ENCODE results near the gene GDPD3. TPM values are rescaled to one million over a fixed set of nuclear protein-coding genes. Genes with fewer than 3 reads are reported as not detected.

GDPD3 gene
- polyA plus RNA-seq, 3 donors = 9.6 TPM; not detected in 2

DNA sequence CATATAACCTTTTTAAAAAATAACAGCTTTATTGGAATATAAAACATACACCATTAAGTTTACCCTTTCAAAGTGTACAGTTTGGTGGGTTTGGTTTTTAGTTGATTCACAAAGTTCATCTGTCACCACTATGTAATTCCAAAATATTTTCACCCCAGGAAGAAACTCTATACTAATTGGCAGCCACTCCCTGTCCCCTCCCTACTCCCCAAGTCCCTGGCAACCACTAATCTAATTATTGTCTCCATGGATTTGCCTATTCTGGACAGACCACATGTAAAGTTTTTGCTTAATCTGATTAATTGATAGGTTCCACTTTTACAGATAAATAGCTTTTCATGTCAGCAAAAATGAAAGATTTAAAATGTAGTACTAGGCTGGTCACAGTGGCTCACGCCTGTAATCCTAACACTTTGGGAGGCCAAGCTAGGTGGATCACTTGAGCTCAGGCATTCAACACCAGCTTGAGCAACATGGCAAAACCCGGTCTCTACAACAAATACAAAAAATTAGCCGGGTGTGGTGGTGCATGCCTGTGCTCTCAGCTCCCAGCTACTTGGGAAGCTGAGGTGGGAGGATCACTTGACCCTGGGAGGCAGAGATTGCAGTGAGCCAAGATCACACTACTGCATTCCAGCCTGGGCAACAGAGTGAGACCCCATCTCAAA lies 34.6 kb upstream of the GDPD3 start:
- no peaks in the 10 kb centered on the region for H3K36me3 ChIP-seq (replicated peaks in 1 of 2; ENCODE audit: control insufficient read depth in 1 of 2, insufficient read depth in 2 of 2, low read length in 2 of 2)
- H3K36me3 Mint-ChIP-seq = no peaks in the 10 kb centered on the region
- WGBS (ENCODE audit: insufficient coverage) = no CpG with 5 or more reads among the region's 3 CpGs
- H3K4me1 ChIP-seq (ENCODE audit: control insufficient read depth in 1 of 2, insufficient read depth in 2 of 2, low read length in 2 of 2) = peaks cover 43 to 44% of the 10 kb centered on the region in 2 donors
- H3K27me3 ChIP-seq (ENCODE audit: control insufficient read depth in 2 of 2, insufficient read depth in 2 of 2, low read length in 2 of 2) = no peaks in the 10 kb centered on the region
- H3K4me1 Mint-ChIP-seq = peaks cover 62% of the 10 kb centered on the region
- H3K9me3 Mint-ChIP-seq = peaks cover 0 to 12% (median 5%) of the 10 kb centered on the region in 7 donors
- no peak overlapping the region for H3K4me2 ChIP-seq (replicated peaks; ENCODE audit: extremely low read depth, low read length, poor library complexity, severe bottlenecking)
- peak overlapping the region; percentile 34 to 60 for H3K27ac ChIP-seq (ENCODE audit: low read depth in 1 of 2, low read length in 2 of 2)
- H3K9me3 ChIP-seq (replicated peaks in 1 of 2; ENCODE audit: control insufficient read depth in 1 of 2, insufficient read depth in 1 of 2, low read length in 2 of 2) = peaks cover 0 to 5% of the 10 kb centered on the region in 2 donors
- intact Hi-C loops (cut with micrococcal nuclease) = no loop called here
- H3K9ac ChIP-seq (ENCODE audit: insufficient read depth, low read length, poor library complexity, severe bottlenecking) = no peak overlapping the region
- H3K4me3 Mint-ChIP-seq = no peak overlapping the region
- no peak for TF ChIP-seq CTCF (IDR thresholded peaks at IDR 0.05)
- no peaks in the 10 kb centered on the region for H4K20me1 ChIP-seq (ENCODE audit: insufficient read depth, low read length)
- no peaks in the 10 kb centered on the region for H3K79me2 ChIP-seq (ENCODE audit: insufficient read depth, low read length)
- no peak for DNase-seq
- no peak overlapping the region for H3K4me3 ChIP-seq (replicated peaks in 1 of 3; ENCODE audit: low read depth in 2 of 3, low read length in 3 of 3)
- H3K27ac Mint-ChIP-seq = peak overlapping the region in 4 of 7 donors; percentile 45 to 77 (median 71)
- H2AFZ ChIP-seq (ENCODE audit: insufficient read depth, low read depth, low read length, poor library complexity, severe bottlenecking) = no peak overlapping the region
- H3K27me3 Mint-ChIP-seq (ENCODE audit: low read depth in 3 of 3) = peaks cover 0 to 2% (median 0%) of the 10 kb centered on the region in 3 donors

DNA sequence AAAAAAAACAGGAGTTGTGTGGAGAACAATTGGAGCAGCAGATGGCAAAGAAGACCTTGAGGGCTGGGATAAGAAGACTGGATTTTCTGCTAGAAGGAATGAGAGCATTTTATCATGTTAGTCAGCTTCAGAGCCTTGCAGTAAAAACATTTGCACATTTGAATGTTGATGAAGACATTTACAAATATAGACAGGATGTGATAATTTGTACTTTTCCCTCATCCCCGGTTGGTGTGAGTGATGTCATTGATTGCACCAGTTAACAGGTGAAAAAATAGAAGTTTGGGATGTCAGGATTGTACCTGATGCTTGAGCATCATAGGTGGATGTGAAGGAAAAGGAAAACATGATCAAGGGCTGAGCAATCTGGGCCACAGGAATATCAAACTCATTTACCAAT lies 32.3 kb upstream of the GDPD3 start:
- H3K27ac ChIP-seq (ENCODE audit: low read depth in 1 of 2, low read length in 2 of 2) = no peak overlapping the region
- H3K27me3 ChIP-seq (ENCODE audit: control insufficient read depth in 2 of 2, insufficient read depth in 2 of 2, low read length in 2 of 2) = no peaks in the 10 kb centered on the region
- H3K4me2 ChIP-seq (replicated peaks; ENCODE audit: extremely low read depth, low read length, poor library complexity, severe bottlenecking) = no peak overlapping the region
- H3K4me1 ChIP-seq (ENCODE audit: control insufficient read depth in 1 of 2, insufficient read depth in 2 of 2, low read length in 2 of 2) = peaks cover 42 to 43% of the 10 kb centered on the region in 2 donors
- peaks cover 0 to 2% (median 0%) of the 10 kb centered on the region in 3 donors for H3K27me3 Mint-ChIP-seq (ENCODE audit: low read depth in 3 of 3)
- H3K4me3 Mint-ChIP-seq = no peak overlapping the region
- H3K36me3 Mint-ChIP-seq = no peaks in the 10 kb centered on the region
- peaks cover 0 to 12% (median 5%) of the 10 kb centered on the region in 7 donors for H3K9me3 Mint-ChIP-seq
- no peak overlapping the region for H3K4me3 ChIP-seq (replicated peaks in 1 of 3; ENCODE audit: low read depth in 2 of 3, low read length in 3 of 3)
- H3K9ac ChIP-seq (ENCODE audit: insufficient read depth, low read length, poor library complexity, severe bottlenecking) = no peak overlapping the region
- no peak for DNase-seq
- no peak overlapping the region for H2AFZ ChIP-seq (ENCODE audit: insufficient read depth, low read depth, low read length, poor library complexity, severe bottlenecking)
- no peaks in the 10 kb centered on the region for H4K20me1 ChIP-seq (ENCODE audit: insufficient read depth, low read length)
- intact Hi-C loops (cut with micrococcal nuclease) = no loop called here
- no peaks in the 10 kb centered on the region for H3K79me2 ChIP-seq (ENCODE audit: insufficient read depth, low read length)
- H3K4me1 Mint-ChIP-seq = peaks cover 54% of the 10 kb centered on the region
- H3K27ac Mint-ChIP-seq = peak overlapping the region in 2 of 7 donors; percentile 30 to 46
- H3K36me3 ChIP-seq (replicated peaks in 1 of 2; ENCODE audit: control insufficient read depth in 1 of 2, insufficient read depth in 2 of 2, low read length in 2 of 2) = no peaks in the 10 kb centered on the region
- no CpG with 5 or more reads among the region's 1 CpG for WGBS (ENCODE audit: insufficient coverage)
- no peak for TF ChIP-seq CTCF (IDR thresholded peaks at IDR 0.05)
- H3K9me3 ChIP-seq (replicated peaks in 1 of 2; ENCODE audit: control insufficient read depth in 1 of 2, insufficient read depth in 1 of 2, low read length in 2 of 2) = peaks cover 0 to 5% of the 10 kb centered on the region in 2 donors
